Stomach (tissue), 9 donors: Measurements from ENCODE around the gene MACROD1. TPM values are rescaled to one million over a fixed set of nuclear protein-coding genes. Genes with fewer than 3 reads are reported as not detected.
A peak's percentile ranks its signal among the peaks of the same experiment; 100 is the strongest.

Experiments used
- DNase-seq, 2 donors: peaks; one replicate each; pipeline versions ENCODE4 v3.0.0 to v3.0.0-alpha.2; 2013 to 2019
- H3K27ac ChIP-seq, 5 donors: fragments of 200-600 bp in 4 of 5; sonication (generic) in 4 of 5; one replicate each; pipeline ENCODE4 v1.5.1; 2013 to 2019; ENCODE audit warnings: mild to moderate bottlenecking in 1 of 5, moderate library complexity in 1 of 5
- H3K27me3 ChIP-seq, 3 donors: fragments of 200-600 bp; sonication (generic); one replicate each; pipeline ENCODE4 v1.5.1; 2017 to 2019; ENCODE audit warnings: mixed run types in 1 of 3
- H3K36me3 ChIP-seq, 4 donors: fragments of 200-600 bp; sonication (generic); 1 replicate in 3 of 4; 2 replicates in 1 of 4; pipeline ENCODE4 v1.5.1; 2016 to 2019
- H3K4me1 ChIP-seq, 4 donors: fragments of 200-600 bp; sonication (generic); one replicate each; pipeline ENCODE4 v1.5.1; 2016 to 2019
- H3K4me3 ChIP-seq, 4 donors: fragments of 200-600 bp; sonication (generic) in 3 of 4; one replicate each; pipeline ENCODE4 v1.5.1; 2016 to 2019; ENCODE audit warnings: mild to moderate bottlenecking in 1 of 4
- H3K9me3 ChIP-seq, 4 donors: fragments of 200-600 bp; sonication (generic); one replicate each; pipeline ENCODE4 v1.5.1; 2016 to 2019
- EP300 ChIP-seq: sonication (generic); formaldehyde crosslinking; IDR thresholded peaks from one replicate; pipeline ENCODE4 v1.6.1; 2017; ENCODE audit warnings: antibody characterized with exemption
- POLR2A ChIP-seq, 4 donors: fragments of 450-650 bp; IDR thresholded peaks; one replicate each; pipeline ENCODE4 v1.6.1; 2016; ENCODE audit warnings: antibody characterized with exemption in 4 of 4, control low read depth in 2 of 4, mild to moderate bottlenecking in 1 of 4, moderate library complexity in 1 of 4
- POLR2AphosphoS5 ChIP-seq, 3 donors: sonication (generic); formaldehyde crosslinking; IDR thresholded peaks; one replicate each; pipeline ENCODE4 v1.6.1; 2016; ENCODE audit warnings: antibody characterized with exemption in 3 of 3
- WGBS, 5 donors: extraction: QIAGEN DNeasy Blood & Tissue Kit in 3 of 5; methylation state at CpG; one replicate each; pipeline versions ENCODE4 v1.1.5 to v1.1.7; 2013 to 2018; 5-methylcytosine and 5-hydroxymethylcytosine counted together
- intact Hi-C: fragments of 100-400 bp; cut with DNase I; formaldehyde crosslinking; loops from one replicate; pipeline ENCODE4 v1.15.1; 2023; ENCODE audit warnings: low total_unique reads
- polyA plus RNA-seq, 3 donors: library from polyadenylated mRNA; stranded (reverse); fragments of 200-250 nt; gene quantifications; one replicate each; pipeline ENCODE4 v1.2.3, GENCODE V29; 2013
- total RNA-seq, 5 donors: library from RNA; depleted of rRNA; stranded (reverse); fragments of >200 nt; gene quantifications; one replicate each; pipeline versions ENCODE4 v1.1.0 to v1.2.3, GENCODE V29; 2014 to 2016
- TF ChIP-seq, protein P1 (sequence below), 7 experiments: fragments of 450-650 bp in 4 of 7; fragments of 200-600 bp in 3 of 7; sonication (generic) in 3 of 7; IDR thresholded peaks; one replicate each; pipeline ENCODE4 v1.5.1; 2016 to 2019; ENCODE audit warnings: antibody characterized with exemption in 7 of 7, control low read depth in 2 of 7, mild to moderate bottlenecking in 1 of 7
- donor health status: healthy with polysubstance abuse.
- donor health status: Bipolar disorder and iron deficiency.
- donor health status: healthy.

Gene MACROD1
- total and polyA plus RNA-seq, 8 donors: 18.0 to 283 (median 47.4) TPM

- peak in 1 of 2 donors; percentile 63 for DNase-seq
- TF ChIP-seq, protein P1, sequence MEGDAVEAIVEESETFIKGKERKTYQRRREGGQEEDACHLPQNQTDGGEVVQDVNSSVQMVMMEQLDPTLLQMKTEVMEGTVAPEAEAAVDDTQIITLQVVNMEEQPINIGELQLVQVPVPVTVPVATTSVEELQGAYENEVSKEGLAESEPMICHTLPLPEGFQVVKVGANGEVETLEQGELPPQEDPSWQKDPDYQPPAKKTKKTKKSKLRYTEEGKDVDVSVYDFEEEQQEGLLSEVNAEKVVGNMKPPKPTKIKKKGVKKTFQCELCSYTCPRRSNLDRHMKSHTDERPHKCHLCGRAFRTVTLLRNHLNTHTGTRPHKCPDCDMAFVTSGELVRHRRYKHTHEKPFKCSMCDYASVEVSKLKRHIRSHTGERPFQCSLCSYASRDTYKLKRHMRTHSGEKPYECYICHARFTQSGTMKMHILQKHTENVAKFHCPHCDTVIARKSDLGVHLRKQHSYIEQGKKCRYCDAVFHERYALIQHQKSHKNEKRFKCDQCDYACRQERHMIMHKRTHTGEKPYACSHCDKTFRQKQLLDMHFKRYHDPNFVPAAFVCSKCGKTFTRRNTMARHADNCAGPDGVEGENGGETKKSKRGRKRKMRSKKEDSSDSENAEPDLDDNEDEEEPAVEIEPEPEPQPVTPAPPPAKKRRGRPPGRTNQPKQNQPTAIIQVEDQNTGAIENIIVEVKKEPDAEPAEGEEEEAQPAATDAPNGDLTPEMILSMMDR (IDR thresholded peaks at IDR 0.05): peak in 1 of 7 experiments; percentile 3
- no peak for TF ChIP-seq POLR2AphosphoS5 (IDR thresholded peaks at IDR 0.05)
- peaks cover 15 to 27% (median 21%) of the 10 kb centered on the region in 4 donors for H3K4me1 ChIP-seq
- no peaks in the 10 kb centered on the region for H3K36me3 ChIP-seq
- H3K27me3 ChIP-seq: peaks cover 0 to 32% (median 0%) of the 10 kb centered on the region in 3 donors
- intact Hi-C loops: no loop called here
- WGBS, 5 donors: 1 to 5% (median 3%) methylated on average over 20 to 27 of the region's 27 CpGs
- H3K27ac ChIP-seq: peak overlapping the region in 3 of 5 donors; percentile 30 to 58 (median 43)
- peak overlapping the region; percentile 35 to 51 (median 42) for H3K4me3 ChIP-seq
- no peaks in the 10 kb centered on the region for H3K9me3 ChIP-seq
Measured at GRCh38 chr11:64007160-64007628, 158.7 kb downstream of the MACROD1 start.

GRCh38 chr11:64006398-64006797, 159.5 kb downstream of the MACROD1 start:
- Histone ChIP-seq H3K4me1 (peaks cover 15 to 31% (median 21%) of the 10 kb centered on the region in 4 donors), H3K36me3 (no peaks in the 10 kb centered on the region), H3K9me3 (no peaks in the 10 kb centered on the region), H3K27ac (no peak overlapping the region), H3K4me3 (no peak overlapping the region), H3K27me3 (peaks cover 0 to 36% (median 0%) of the 10 kb centered on the region in 3 donors)
- 65 to 77% (median 74%) methylated on average over 11 to 12 of the region's 12 CpGs for WGBS, 5 donors
- no peak for TF ChIP-seq POLR2AphosphoS5 (IDR thresholded peaks at IDR 0.05)
- no peak for TF ChIP-seq POLR2A (IDR thresholded peaks at IDR 0.05)
- no peak for TF ChIP-seq EP300
- TF ChIP-seq, protein P1 (IDR thresholded peaks at IDR 0.05): no peak
- intact Hi-C loops: no loop called here
- DNase-seq: peak in 1 of 2 donors; percentile 56

DNA sequence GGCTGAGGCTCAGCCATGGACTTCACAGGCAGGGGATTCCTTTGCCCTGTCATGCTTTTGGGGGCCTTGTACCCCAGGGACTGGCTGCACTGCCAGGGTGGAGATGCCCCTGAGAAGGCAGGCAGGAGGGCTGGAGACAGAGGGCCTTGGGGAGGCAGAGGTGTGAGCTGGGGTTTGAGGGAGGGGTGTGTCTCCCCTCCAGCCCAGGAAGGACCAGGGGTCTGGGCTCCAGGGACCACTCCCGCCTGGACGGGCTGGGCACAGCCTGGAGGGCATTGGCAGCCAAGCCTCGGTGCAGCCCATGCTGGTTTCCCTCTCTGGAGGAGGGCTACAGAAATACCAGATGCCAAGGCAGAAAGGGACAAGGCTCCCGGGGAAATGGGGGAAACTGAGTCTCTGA, 160.2 kb downstream of the MACROD1 start:
- no peak overlapping the region for H3K27ac ChIP-seq
- H3K36me3 ChIP-seq: no peaks in the 10 kb centered on the region
- WGBS, 5 donors: 83 to 98% (median 90%) methylated on average over 2 to 4 of the region's 4 CpGs
- peaks cover 0 to 43% (median 0%) of the 10 kb centered on the region in 3 donors for H3K27me3 ChIP-seq
- DNase-seq: no peak
- intact Hi-C loops: no loop called here
- peaks cover 22 to 38% (median 25%) of the 10 kb centered on the region in 4 donors for H3K4me1 ChIP-seq
- no peaks in the 10 kb centered on the region for H3K9me3 ChIP-seq
- no peak overlapping the region for H3K4me3 ChIP-seq
- TF ChIP-seq POLR2A (IDR thresholded peaks at IDR 0.05) (no peak), EP300 (no peak)
- TF ChIP-seq, protein P1 (IDR thresholded peaks at IDR 0.05): no peak

- Histone ChIP-seq H3K27ac (no peak overlapping the region), H3K4me3 (no peak overlapping the region), H3K36me3 (no peaks in the 10 kb centered on the region), H3K27me3 (peaks cover 0 to 52% (median 0%) of the 10 kb centered on the region in 3 donors), H3K4me1 (peaks cover 31 to 49% (median 36%) of the 10 kb centered on the region in 4 donors), H3K9me3 (no peaks in the 10 kb centered on the region)
- 67 to 76% (median 70%) methylated on average over 1 to 4 of the region's 4 CpGs for WGBS, 5 donors
- DNase-seq: no peak
- intact Hi-C loops: no loop called here
- no peak for TF ChIP-seq POLR2AphosphoS5 (IDR thresholded peaks at IDR 0.05)
- no peak for TF ChIP-seq POLR2A (IDR thresholded peaks at IDR 0.05)
- TF ChIP-seq, protein P1 (IDR thresholded peaks at IDR 0.05): no peak
- TF ChIP-seq EP300: no peak
Measured at GRCh38 chr11:64004590-64004984, 161.3 kb downstream of the MACROD1 start.
